Activated CD8-positive, alpha-beta memory T cell treated with anti-CD3 and anti-CD28 coated beads, Interleukin-2, amount 50 U/mL, for 4 hours (primary cell): ENCODE data around the gene SLC7A5.
A peak's percentile ranks its signal among the peaks of the same experiment; 100 is the strongest.
"Not testable (repeated sequence)": the region's sequence is repeated elsewhere in the genome, so short reads cannot be mapped to it uniquely, and the experiment has no call there.

Experiments used
- DNase-seq: peaks from one replicate; pipeline ENCODE4 v3.0.0-alpha.2; 2020

SLC7A5 gene

GRCh38 chr16:87789437-87790291, 79.6 kb downstream of the SLC7A5 start:
- DNase-seq: no peak

GRCh38 chr16:87788730-87789436, 80.4 kb downstream of the SLC7A5 start:
- DNase-seq: not testable (repeated sequence)

GRCh38 chr16:87787451-87788091, 81.7 kb downstream of the SLC7A5 start:
- not testable (repeated sequence) for DNase-seq

- DNase-seq: no peak
These were observed 84.5 kb downstream of the SLC7A5 start for GRCh38 chr16:87784812-87785211.

GRCh38 chr16:87782033-87782432, 87.3 kb downstream of the SLC7A5 start:
- DNase-seq: no peak

- DNase-seq: peak; percentile 38
These were observed 88.8 kb downstream of the SLC7A5 start for GRCh38 chr16:87780385-87780989.
